Measurements from ENCODE around the gene RBM39. TPM values are rescaled to one million over a fixed set of nuclear protein-coding genes. Genes with fewer than 3 reads are reported as not detected.
"Not testable (repeated sequence)": the region's sequence is repeated elsewhere in the genome, so short reads cannot be mapped to it uniquely, and the experiment has no call there.

Gene RBM39
- total and polyA plus RNA-seq, 2 of the 8 experiments (the other 6 are each of a cell fraction or from before 2014, with no cell fraction given) = 78.0 to 219 TPM

- FAIRE-seq; H3K36me3 ChIP-seq (ENCODE audit: control insufficient read depth in 2 of 4, insufficient read depth in 4 of 4, low read length in 3 of 4); H3K4me2 ChIP-seq (ENCODE audit: insufficient read depth in 1 of 2, low read depth in 2 of 2, low read length in 2 of 2); H2AK5ac ChIP-seq (ENCODE audit: low read depth, low read length); H4K5ac ChIP-seq (ENCODE audit: insufficient read length, low read depth, low read length); H3K4me3 ChIP-seq (ENCODE audit: extremely low read depth in 1 of 4, insufficient read depth in 2 of 4, low read depth in 3 of 4, low read length in 4 of 4); H3K79me1 ChIP-seq (ENCODE audit: low read depth, low read length); H4K91ac ChIP-seq (replicated peaks; ENCODE audit: insufficient read length, low read length); H2AFZ ChIP-seq (ENCODE audit: low read length); H2BK20ac ChIP-seq (ENCODE audit: low read length); H4K8ac ChIP-seq (ENCODE audit: extremely low read depth, insufficient read depth, low read length); H3K23me2 ChIP-seq (ENCODE audit: low read depth, low read length); H2BK120ac ChIP-seq (replicated peaks; ENCODE audit: low read depth, low read length); H4K20me1 ChIP-seq (replicated peaks in 1 of 2; ENCODE audit: control insufficient read depth in 1 of 2, insufficient read depth in 2 of 2, low read length in 2 of 2); H3K4me1 ChIP-seq (replicated peaks in 1 of 4; ENCODE audit: control insufficient read depth in 3 of 4, insufficient read depth in 4 of 4, low read length in 3 of 4); H3K27me3 ChIP-seq (replicated peaks in 1 of 4; ENCODE audit: control insufficient read depth in 3 of 4, extremely low read depth in 1 of 4, insufficient read depth in 3 of 4, low read length in 3 of 4); H3K9me3 ChIP-seq (ENCODE audit: insufficient read depth in 2 of 2, low read depth in 1 of 2, low read length in 1 of 2); H2BK5ac ChIP-seq (ENCODE audit: low read depth, low read length); H3K9ac ChIP-seq (replicated peaks in 1 of 4; ENCODE audit: extremely low read depth in 1 of 4, low read depth in 3 of 4, low read length in 3 of 4); CTCF ChIA-PET (ENCODE audit: partially characterized antibody); DNase-seq (ENCODE audit: low read depth in 1 of 2, low spot score in 2 of 2); H3K23ac ChIP-seq (ENCODE audit: insufficient read length); H3K56ac ChIP-seq (replicated peaks; ENCODE audit: insufficient read length, low read depth, low read length); H2BK12ac ChIP-seq (ENCODE audit: low read depth, low read length); H3K27ac ChIP-seq (ENCODE audit: low read depth, low read length); H3K4ac ChIP-seq (replicated peaks; ENCODE audit: insufficient read length, low read depth, low read length); H3K14ac ChIP-seq (ENCODE audit: insufficient read length); H2BK15ac ChIP-seq (ENCODE audit: low read length); H3K18ac ChIP-seq (ENCODE audit: extremely low read depth, low read length): not testable (repeated sequence)
- peaks cover 11 to 64% of the 10 kb centered on the region in 2 experiments; a peak in 3 of 4 replicates for H3K79me2 ChIP-seq (ENCODE audit: control insufficient read depth in 1 of 2, insufficient read depth in 2 of 2, low read length in 2 of 2)
- 95% methylated on average over 4 of the region's 4 CpGs; no CpG with 5 or more reads in 1 of the 2 experiments for WGBS, 2 experiments (ENCODE audit: extremely low coverage in 1 of 2, insufficient coverage in 1 of 2, insufficient read length in 1 of 2, insufficient replicate concordance in 2 of 2, low coverage in 1 of 2, low lambda C conversion rate in 2 of 2, missing lambda C conversion rate in 1 of 2)
- POLR2A ChIA-PET (ENCODE audit: partially characterized antibody) = interaction anchor here (0.9 to 1.5 kb wide), 3 partner anchors 41 to 132 kb away, joined by 3 to 6 read pairs (median 3); partner anchors contain the start of gene RBM39
These were observed 43.5 kb upstream of the RBM39 start for GRCh38 chr20:35785541-35785940.

GRCh38 chr20:35783811-35784210, 41.8 kb upstream of the RBM39 start:
- not testable (repeated sequence) for H3K23me2 ChIP-seq (ENCODE audit: low read depth, low read length); H4K5ac ChIP-seq (ENCODE audit: insufficient read length, low read depth, low read length); H4K20me1 ChIP-seq (replicated peaks in 1 of 2; ENCODE audit: control insufficient read depth in 1 of 2, insufficient read depth in 2 of 2, low read length in 2 of 2); H2AK5ac ChIP-seq (ENCODE audit: low read depth, low read length); H3K4ac ChIP-seq (replicated peaks; ENCODE audit: insufficient read length, low read depth, low read length); H2BK20ac ChIP-seq (ENCODE audit: low read length); H4K91ac ChIP-seq (replicated peaks; ENCODE audit: insufficient read length, low read length); H3K36me3 ChIP-seq (ENCODE audit: control insufficient read depth in 2 of 4, insufficient read depth in 4 of 4, low read length in 3 of 4); DNase-seq (ENCODE audit: low read depth in 1 of 2, low spot score in 2 of 2); H2AFZ ChIP-seq (ENCODE audit: low read length); H3K27ac ChIP-seq (ENCODE audit: low read depth, low read length); H3K9ac ChIP-seq (replicated peaks in 1 of 4; ENCODE audit: extremely low read depth in 1 of 4, low read depth in 3 of 4, low read length in 3 of 4); H3K14ac ChIP-seq (ENCODE audit: insufficient read length); H3K18ac ChIP-seq (ENCODE audit: extremely low read depth, low read length); H3K27me3 ChIP-seq (replicated peaks in 1 of 4; ENCODE audit: control insufficient read depth in 3 of 4, extremely low read depth in 1 of 4, insufficient read depth in 3 of 4, low read length in 3 of 4); H2BK15ac ChIP-seq (ENCODE audit: low read length); H2BK12ac ChIP-seq (ENCODE audit: low read depth, low read length); H4K8ac ChIP-seq (ENCODE audit: extremely low read depth, insufficient read depth, low read length); H2BK120ac ChIP-seq (replicated peaks; ENCODE audit: low read depth, low read length); H3K4me2 ChIP-seq (ENCODE audit: insufficient read depth in 1 of 2, low read depth in 2 of 2, low read length in 2 of 2); H3K23ac ChIP-seq (ENCODE audit: insufficient read length); H3K4me3 ChIP-seq (ENCODE audit: extremely low read depth in 1 of 4, insufficient read depth in 2 of 4, low read depth in 3 of 4, low read length in 4 of 4); H3K79me1 ChIP-seq (ENCODE audit: low read depth, low read length); H3K9me3 ChIP-seq (ENCODE audit: insufficient read depth in 2 of 2, low read depth in 1 of 2, low read length in 1 of 2); FAIRE-seq; H3K4me1 ChIP-seq (replicated peaks in 1 of 4; ENCODE audit: control insufficient read depth in 3 of 4, insufficient read depth in 4 of 4, low read length in 3 of 4); H2BK5ac ChIP-seq (ENCODE audit: low read depth, low read length); H3K56ac ChIP-seq (replicated peaks; ENCODE audit: insufficient read length, low read depth, low read length)
- 94% methylated on average over 12 of the region's 12 CpGs; no CpG with 5 or more reads in 1 of the 2 experiments for WGBS, 2 experiments (ENCODE audit: extremely low coverage in 1 of 2, insufficient coverage in 1 of 2, insufficient read length in 1 of 2, insufficient replicate concordance in 2 of 2, low coverage in 1 of 2, low lambda C conversion rate in 2 of 2, missing lambda C conversion rate in 1 of 2)
- ChIA-PET CTCF (ENCODE audit: partially characterized antibody) (interaction anchor here (0.5 to 1.2 kb wide), 2 partner anchors 41 to 946 kb away, joined by 4 to 5 read pairs; no protein-coding TSS in a partner anchor), POLR2A (ENCODE audit: partially characterized antibody) (interaction anchor here (0.6 to 1.5 kb wide), 4 partner anchors 12 to 60 kb away, joined by 3 to 6 read pairs (median 3); partner anchors contain the start of gene RBM39)
- peaks cover 11 to 68% of the 10 kb centered on the region in 2 experiments; a peak in 3 of 4 replicates for H3K79me2 ChIP-seq (ENCODE audit: control insufficient read depth in 1 of 2, insufficient read depth in 2 of 2, low read length in 2 of 2)
